HepG2 (cell line): ENCODE results near the gene SRGAP3.

Experiments
- FOSL1 ChIP-seq: sonication (generic); formaldehyde crosslinking; IDR thresholded peaks from 2 replicates; pipeline ENCODE4 v1.9.0; 2021; ENCODE audit warnings: missing genetic modification reagents, borderline replicate concordance
- FOXM1 ChIP-seq: sonication (generic); formaldehyde crosslinking; IDR thresholded peaks from 2 replicates; pipeline ENCODE4 v1.5.0; 2020; ENCODE audit warnings: missing genetic modification reagents
- HNRNPUL1 ChIP-seq: fragments of 200-400 bp; formaldehyde crosslinking; IDR thresholded peaks from 2 replicates; pipeline ENCODE4 v1.6.1; 2017; ENCODE audit warnings: low read depth, mild to moderate bottlenecking, low read length, moderate library complexity
- NFKB2 ChIP-seq: sonication (generic); formaldehyde crosslinking; IDR thresholded peaks from 2 replicates; pipeline ENCODE4 v1.4.0; 2020; ENCODE audit warnings: missing genetic modification reagents, borderline replicate concordance
- RAD21 ChIP-seq: fragments of 450-650 bp; formaldehyde crosslinking; IDR thresholded peaks from 2 replicates; pipeline ENCODE4 v1.5.0; 2020; ENCODE audit warnings: mild to moderate bottlenecking
- TARDBP ChIP-seq: sonication (generic); formaldehyde crosslinking; IDR thresholded peaks from 2 replicates; pipeline ENCODE4 v1.8.0; 2022; ENCODE audit warnings: mild to moderate bottlenecking, missing genetic modification reagents
- ZFX ChIP-seq: sonication (generic); formaldehyde crosslinking; IDR thresholded peaks from 2 replicates; pipeline ENCODE4 v1.4.0; 2020; ENCODE audit warnings: mild to moderate bottlenecking, low read depth, missing genetic modification reagents, moderate library complexity
- ZNF24 ChIP-seq: fragments of 450-650 bp; IDR thresholded peaks from 2 replicates; pipeline ENCODE4 v1.6.1; 2017; ENCODE audit warnings: antibody characterized with exemption, mild to moderate bottlenecking
- TF ChIP-seq, protein P1 (sequence below): sonication (generic); formaldehyde crosslinking; IDR thresholded peaks from 2 replicates; pipeline ENCODE4 v1.4.0; 2020; ENCODE audit warnings: low read depth, mild to moderate bottlenecking, missing genetic modification reagents
- TF ChIP-seq, protein P2 (sequence below): sonication (generic); formaldehyde crosslinking; IDR thresholded peaks from 2 replicates; pipeline ENCODE4 v1.5.0; 2020; ENCODE audit warnings: mild to moderate bottlenecking, missing genetic modification reagents, moderate library complexity
- TF ChIP-seq, protein P3 (sequence below): sonication (generic); formaldehyde crosslinking; IDR thresholded peaks from 2 replicates; pipeline ENCODE4 v1.8.1; 2022; ENCODE audit warnings: mild to moderate bottlenecking, missing genetic modification reagents
- TF ChIP-seq, protein P4 (sequence below): sonication (generic); formaldehyde crosslinking; conservative IDR thresholded peaks from 2 replicates; pipeline ENCODE4 v1.4.0; 2020; ENCODE audit warnings: missing genetic modification reagents
- TF ChIP-seq, protein P5 (sequence below): sonication (generic); formaldehyde crosslinking; IDR thresholded peaks from 2 replicates; pipeline ENCODE4 v1.4.0; 2020; ENCODE audit warnings: mild to moderate bottlenecking, missing genetic modification reagents, borderline replicate concordance

DNA sequence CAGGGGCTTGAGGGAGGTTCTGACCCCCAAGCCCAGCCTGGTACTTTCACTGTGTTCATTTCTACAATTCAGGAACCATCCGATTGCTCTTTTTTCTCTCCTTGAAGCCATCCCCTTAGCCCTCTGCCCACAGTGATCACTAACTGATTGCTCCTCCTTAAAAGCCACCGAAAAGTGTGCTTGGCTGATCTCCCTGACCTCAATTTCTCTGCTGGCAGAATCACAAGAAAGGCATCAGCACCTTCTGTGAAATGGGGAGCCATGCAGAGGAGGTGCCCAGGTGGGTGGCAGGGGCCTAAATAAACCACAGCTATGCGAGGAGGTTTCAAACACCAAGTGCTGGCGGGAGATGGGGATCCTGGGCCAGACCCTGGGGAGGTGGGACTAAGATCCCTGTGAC lies 56.2 kb downstream of the SRGAP3 start:
- TF ChIP-seq NFKB2 (CRISPR knock-in tag) = no peak
- TF ChIP-seq, protein P1, sequence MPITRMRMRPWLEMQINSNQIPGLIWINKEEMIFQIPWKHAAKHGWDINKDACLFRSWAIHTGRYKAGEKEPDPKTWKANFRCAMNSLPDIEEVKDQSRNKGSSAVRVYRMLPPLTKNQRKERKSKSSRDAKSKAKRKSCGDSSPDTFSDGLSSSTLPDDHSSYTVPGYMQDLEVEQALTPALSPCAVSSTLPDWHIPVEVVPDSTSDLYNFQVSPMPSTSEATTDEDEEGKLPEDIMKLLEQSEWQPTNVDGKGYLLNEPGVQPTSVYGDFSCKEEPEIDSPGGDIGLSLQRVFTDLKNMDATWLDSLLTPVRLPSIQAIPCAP = no peak
- TF ChIP-seq RAD21 (CRISPR knock-in tag) = no peak
- no peak for TF ChIP-seq ZNF24
- TF ChIP-seq, protein P2, sequence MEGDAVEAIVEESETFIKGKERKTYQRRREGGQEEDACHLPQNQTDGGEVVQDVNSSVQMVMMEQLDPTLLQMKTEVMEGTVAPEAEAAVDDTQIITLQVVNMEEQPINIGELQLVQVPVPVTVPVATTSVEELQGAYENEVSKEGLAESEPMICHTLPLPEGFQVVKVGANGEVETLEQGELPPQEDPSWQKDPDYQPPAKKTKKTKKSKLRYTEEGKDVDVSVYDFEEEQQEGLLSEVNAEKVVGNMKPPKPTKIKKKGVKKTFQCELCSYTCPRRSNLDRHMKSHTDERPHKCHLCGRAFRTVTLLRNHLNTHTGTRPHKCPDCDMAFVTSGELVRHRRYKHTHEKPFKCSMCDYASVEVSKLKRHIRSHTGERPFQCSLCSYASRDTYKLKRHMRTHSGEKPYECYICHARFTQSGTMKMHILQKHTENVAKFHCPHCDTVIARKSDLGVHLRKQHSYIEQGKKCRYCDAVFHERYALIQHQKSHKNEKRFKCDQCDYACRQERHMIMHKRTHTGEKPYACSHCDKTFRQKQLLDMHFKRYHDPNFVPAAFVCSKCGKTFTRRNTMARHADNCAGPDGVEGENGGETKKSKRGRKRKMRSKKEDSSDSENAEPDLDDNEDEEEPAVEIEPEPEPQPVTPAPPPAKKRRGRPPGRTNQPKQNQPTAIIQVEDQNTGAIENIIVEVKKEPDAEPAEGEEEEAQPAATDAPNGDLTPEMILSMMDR = no peak
- TF ChIP-seq ZFX (CRISPR knock-in tag) = no peak
- TF ChIP-seq, protein P3, sequence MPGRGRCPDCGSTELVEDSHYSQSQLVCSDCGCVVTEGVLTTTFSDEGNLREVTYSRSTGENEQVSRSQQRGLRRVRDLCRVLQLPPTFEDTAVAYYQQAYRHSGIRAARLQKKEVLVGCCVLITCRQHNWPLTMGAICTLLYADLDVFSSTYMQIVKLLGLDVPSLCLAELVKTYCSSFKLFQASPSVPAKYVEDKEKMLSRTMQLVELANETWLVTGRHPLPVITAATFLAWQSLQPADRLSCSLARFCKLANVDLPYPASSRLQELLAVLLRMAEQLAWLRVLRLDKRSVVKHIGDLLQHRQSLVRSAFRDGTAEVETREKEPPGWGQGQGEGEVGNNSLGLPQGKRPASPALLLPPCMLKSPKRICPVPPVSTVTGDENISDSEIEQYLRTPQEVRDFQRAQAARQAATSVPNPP = no peak
- no peak for TF ChIP-seq HNRNPUL1
- TF ChIP-seq FOXM1 = no peak
- no peak for TF ChIP-seq FOSL1 (CRISPR knock-in tag)
- no peak for TF ChIP-seq TARDBP (CRISPR knock-in tag)
- TF ChIP-seq, protein P4, sequence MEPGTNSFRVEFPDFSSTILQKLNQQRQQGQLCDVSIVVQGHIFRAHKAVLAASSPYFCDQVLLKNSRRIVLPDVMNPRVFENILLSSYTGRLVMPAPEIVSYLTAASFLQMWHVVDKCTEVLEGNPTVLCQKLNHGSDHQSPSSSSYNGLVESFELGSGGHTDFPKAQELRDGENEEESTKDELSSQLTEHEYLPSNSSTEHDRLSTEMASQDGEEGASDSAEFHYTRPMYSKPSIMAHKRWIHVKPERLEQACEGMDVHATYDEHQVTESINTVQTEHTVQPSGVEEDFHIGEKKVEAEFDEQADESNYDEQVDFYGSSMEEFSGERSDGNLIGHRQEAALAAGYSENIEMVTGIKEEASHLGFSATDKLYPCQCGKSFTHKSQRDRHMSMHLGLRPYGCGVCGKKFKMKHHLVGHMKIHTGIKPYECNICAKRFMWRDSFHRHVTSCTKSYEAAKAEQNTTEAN (CRISPR knock-in tag) = no peak
- TF ChIP-seq, protein P5, sequence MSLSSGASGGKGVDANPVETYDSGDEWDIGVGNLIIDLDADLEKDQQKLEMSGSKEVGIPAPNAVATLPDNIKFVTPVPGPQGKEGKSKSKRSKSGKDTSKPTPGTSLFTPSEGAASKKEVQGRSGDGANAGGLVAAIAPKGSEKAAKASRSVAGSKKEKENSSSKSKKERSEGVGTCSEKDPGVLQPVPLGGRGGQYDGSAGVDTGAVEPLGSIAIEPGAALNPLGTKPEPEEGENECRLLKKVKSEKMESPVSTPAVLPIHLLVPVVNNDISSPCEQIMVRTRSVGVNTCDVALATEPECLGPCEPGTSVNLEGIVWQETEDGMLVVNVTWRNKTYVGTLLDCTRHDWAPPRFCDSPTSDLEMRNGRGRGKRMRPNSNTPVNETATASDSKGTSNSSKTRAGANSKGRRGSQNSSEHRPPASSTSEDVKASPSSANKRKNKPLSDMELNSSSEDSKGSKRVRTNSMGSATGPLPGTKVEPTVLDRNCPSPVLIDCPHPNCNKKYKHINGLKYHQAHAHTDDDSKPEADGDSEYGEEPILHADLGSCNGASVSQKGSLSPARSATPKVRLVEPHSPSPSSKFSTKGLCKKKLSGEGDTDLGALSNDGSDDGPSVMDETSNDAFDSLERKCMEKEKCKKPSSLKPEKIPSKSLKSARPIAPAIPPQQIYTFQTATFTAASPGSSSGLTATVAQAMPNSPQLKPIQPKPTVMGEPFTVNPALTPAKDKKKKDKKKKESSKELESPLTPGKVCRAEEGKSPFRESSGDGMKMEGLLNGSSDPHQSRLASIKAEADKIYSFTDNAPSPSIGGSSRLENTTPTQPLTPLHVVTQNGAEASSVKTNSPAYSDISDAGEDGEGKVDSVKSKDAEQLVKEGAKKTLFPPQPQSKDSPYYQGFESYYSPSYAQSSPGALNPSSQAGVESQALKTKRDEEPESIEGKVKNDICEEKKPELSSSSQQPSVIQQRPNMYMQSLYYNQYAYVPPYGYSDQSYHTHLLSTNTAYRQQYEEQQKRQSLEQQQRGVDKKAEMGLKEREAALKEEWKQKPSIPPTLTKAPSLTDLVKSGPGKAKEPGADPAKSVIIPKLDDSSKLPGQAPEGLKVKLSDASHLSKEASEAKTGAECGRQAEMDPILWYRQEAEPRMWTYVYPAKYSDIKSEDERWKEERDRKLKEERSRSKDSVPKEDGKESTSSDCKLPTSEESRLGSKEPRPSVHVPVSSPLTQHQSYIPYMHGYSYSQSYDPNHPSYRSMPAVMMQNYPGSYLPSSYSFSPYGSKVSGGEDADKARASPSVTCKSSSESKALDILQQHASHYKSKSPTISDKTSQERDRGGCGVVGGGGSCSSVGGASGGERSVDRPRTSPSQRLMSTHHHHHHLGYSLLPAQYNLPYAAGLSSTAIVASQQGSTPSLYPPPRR (CRISPR knock-in tag) = no peak
